ENCODE data around the gene PCDHA4. TPM values are rescaled to one million over a fixed set of nuclear protein-coding genes. Genes with fewer than 3 reads are reported as not detected.
"Not testable (repeated sequence)": the region's sequence is repeated elsewhere in the genome, so short reads cannot be mapped to it uniquely, and the experiment has no call there.

PCDHA4 gene
- polyA plus RNA-seq, 4 donors = 0.62 to 1.6 (median 1.1) TPM

GRCh38 chr5:140821375-140822280 lies 14.8 kb downstream of the PCDHA4 start, which contains the start of gene PCDHA5:
TSS of gene PCDHA5 (plus strand) at chr5:140821613.
- DNase-seq (ENCODE audit: low read depth in 4 of 4, low spot score in 3 of 4) = no peak

- no peak for DNase-seq (ENCODE audit: low read depth in 4 of 4, low spot score in 3 of 4)
Measured at GRCh38 chr5:140822281-140822629, 15.4 kb downstream of the PCDHA4 start.

- not testable (repeated sequence) for DNase-seq (ENCODE audit: low read depth in 4 of 4, low spot score in 3 of 4)
Measured at GRCh38 chr5:140822969-140823368, 16.1 kb downstream of the PCDHA4 start.

GRCh38 chr5:140823475-140823874 lies 16.6 kb downstream of the PCDHA4 start:
- no peak for DNase-seq (ENCODE audit: low read depth in 4 of 4, low spot score in 3 of 4)

- DNase-seq (ENCODE audit: low read depth in 4 of 4, low spot score in 3 of 4) = no peak
Measured at GRCh38 chr5:140827704-140828361, 21.0 kb downstream of the PCDHA4 start, which contains the start of gene PCDHA6. TSS of gene PCDHA6 (plus strand) at chr5:140827960. CDS start at chr5:140828092, 132 bp downstream.

GRCh38 chr5:140828362-140828737 lies 21.5 kb downstream of the PCDHA4 start:
- no peak for DNase-seq (ENCODE audit: low read depth in 4 of 4, low spot score in 3 of 4)

- not testable (repeated sequence) for DNase-seq (ENCODE audit: low read depth in 4 of 4, low spot score in 3 of 4)
Measured at GRCh38 chr5:140829511-140830501, 22.9 kb downstream of the PCDHA4 start.

- DNase-seq (ENCODE audit: low read depth in 4 of 4, low spot score in 3 of 4) = no peak
Measured at GRCh38 chr5:140833993-140834392, 27.1 kb downstream of the PCDHA4 start, which contains the start of gene PCDHA7. TSS of gene PCDHA7 (plus strand) at chr5:140834269. CDS start at chr5:140834384, 115 bp downstream.

GRCh38 chr5:140834439-140835008 lies 27.7 kb downstream of the PCDHA4 start:
- DNase-seq (ENCODE audit: low read depth in 4 of 4, low spot score in 3 of 4) = not testable (repeated sequence)

- DNase-seq (ENCODE audit: low read depth in 4 of 4, low spot score in 3 of 4) = no peak
Measured at GRCh38 chr5:140835622-140836510, 29.0 kb downstream of the PCDHA4 start.

GRCh38 chr5:140840978-140841962 lies 34.4 kb downstream of the PCDHA4 start, which contains the start of gene PCDHA8:
TSS of gene PCDHA8 (plus strand) at chr5:140841187. CDS start at chr5:140841322, 135 bp downstream.
- DNase-seq (ENCODE audit: low read depth in 4 of 4, low spot score in 3 of 4) = peak in 1 of 4 donors; percentile 3

- DNase-seq (ENCODE audit: low read depth in 4 of 4, low spot score in 3 of 4) = no peak
Measured at GRCh38 chr5:140842798-140843733, 36.2 kb downstream of the PCDHA4 start.

GRCh38 chr5:140848139-140849102 lies 41.6 kb downstream of the PCDHA4 start, which contains the start of gene PCDHA9:
TSS of gene PCDHA9 (plus strand) at chr5:140848382. CDS start at chr5:140848496, 114 bp downstream.
- not testable (repeated sequence) for DNase-seq (ENCODE audit: low read depth in 4 of 4, low spot score in 3 of 4)

- DNase-seq (ENCODE audit: low read depth in 4 of 4, low spot score in 3 of 4) = not testable (repeated sequence)
Measured at GRCh38 chr5:140849831-140850634, 43.2 kb downstream of the PCDHA4 start.

All from right renal pelvis (tissue), 4 donors.